ENCODE measurements around the gene ERF.

DNA sequence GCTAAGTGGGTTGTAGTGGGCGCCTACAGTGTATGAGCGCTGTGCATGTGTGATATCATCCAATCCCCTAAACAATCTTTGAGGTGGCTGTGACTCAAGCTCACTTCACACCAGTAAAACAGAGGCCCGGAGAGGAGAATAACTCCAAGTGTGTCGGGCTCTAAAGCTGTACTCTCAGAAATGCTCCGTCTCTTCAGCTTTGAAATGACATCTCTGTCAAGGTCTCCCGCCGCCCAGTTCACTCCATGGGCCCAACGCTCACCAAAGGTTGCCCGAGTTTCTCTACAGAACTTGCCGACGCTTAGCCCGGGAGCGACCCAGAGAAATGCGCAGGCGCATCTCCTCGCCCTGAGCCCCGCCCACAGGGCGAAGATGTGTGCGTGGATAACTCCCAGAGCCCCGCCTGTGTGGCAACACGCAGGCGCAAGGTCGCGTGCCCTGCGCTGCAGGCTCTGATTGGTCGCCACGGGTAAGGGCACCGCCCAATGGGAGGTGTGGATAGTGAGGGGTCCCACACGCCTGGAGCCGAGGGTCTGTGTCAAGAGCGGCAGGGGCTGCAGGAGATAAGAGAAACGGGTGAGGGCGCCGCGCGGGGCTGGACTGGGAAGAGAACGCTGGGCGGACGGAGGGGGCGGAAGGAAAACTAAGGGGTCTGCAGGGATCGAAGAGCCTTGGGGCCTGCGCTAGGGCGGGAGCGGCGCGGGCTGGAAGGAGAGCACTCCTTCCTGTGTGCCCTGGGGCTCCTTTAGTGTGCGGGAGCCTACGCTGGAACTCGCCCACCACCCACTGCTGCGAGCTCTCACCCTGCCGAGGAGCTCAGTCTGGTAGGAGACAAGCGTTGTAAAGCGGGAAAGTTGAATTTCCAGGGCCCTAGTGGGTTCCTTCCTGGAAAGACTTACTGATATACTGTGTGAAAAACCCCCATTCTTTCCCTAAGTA lies 34.8 kb downstream of the ERF start, which contains the start of gene ZNF526:
- peak; percentile 71; the same call in 1 of the 2 replicates for TF ChIP-seq CREB1 (IDR thresholded peaks at IDR 0.05)
- peak; percentile 46 to 84 for TF ChIP-seq POLR2A (IDR thresholded peaks at IDR 0.05; ENCODE audit: control extremely low read depth in 1 of 2, low read depth in 2 of 2, low read length in 2 of 2)
